MCF 10A (cell line): ENCODE measurements around the gene KRTAP12-1. TPM values are rescaled to one million over a fixed set of nuclear protein-coding genes. Genes with fewer than 3 reads are reported as not detected.

Experiments used
- BruUV-seq: library from RNA; stranded (reverse); fragments of 400-500 nt; replicated peaks from 2 replicates; lab custom pipeline; 2021; lab: Mats Ljungman, UMichigan
- CTCF ChIA-PET: fragments of 300-600 bp; sonication (Branson Sonifier 250); formaldehyde crosslinking; extraction: SDS; loops from one replicate; lab custom pipeline; 2021; ENCODE audit warnings: antibody characterized with exemption, inconsistent platforms; lab: Yijun Ruan, JAX
- POLR2A ChIA-PET: fragments of 300-600, 350-650 bp; sonication (Branson Sonifier 250); formaldehyde crosslinking; extraction: SDS; loops from one replicate; lab custom pipeline; 2020; ENCODE audit warnings: antibody characterized with exemption, inconsistent platforms; lab: Yijun Ruan, JAX
- DNase-seq: peaks from one replicate; pipeline ENCODE4 v3.0.0-alpha.2; 2018; ENCODE audit not compliant: unreplicated experiment
- H3K27ac Mint-ChIP-seq: one replicate; pipeline ENCODE4 v1.8.0; 2022; ENCODE audit warnings: mild to moderate bottlenecking, low read depth, mixed read lengths; ENCODE audit not compliant: unreplicated experiment
- H3K27me3 Mint-ChIP-seq: one replicate; pipeline ENCODE4 v1.8.0; 2022; ENCODE audit warnings: mixed read lengths; ENCODE audit not compliant: insufficient read depth, unreplicated experiment
- H3K36me3 Mint-ChIP-seq: one replicate; pipeline ENCODE4 v1.8.0; 2022; ENCODE audit warnings: mild to moderate bottlenecking, moderate library complexity, mixed read lengths; ENCODE audit not compliant: insufficient read depth, unreplicated experiment
- H3K4me1 Mint-ChIP-seq: one replicate; pipeline ENCODE4 v1.8.0; 2022; ENCODE audit warnings: mixed read lengths; ENCODE audit not compliant: insufficient read depth, unreplicated experiment
- H3K4me3 Mint-ChIP-seq: one replicate; pipeline ENCODE4 v1.8.0; 2022; ENCODE audit warnings: mild to moderate bottlenecking, moderate library complexity, mixed read lengths; ENCODE audit not compliant: unreplicated experiment
- H3K9me3 Mint-ChIP-seq: one replicate; pipeline ENCODE4 v1.8.0; 2022; ENCODE audit warnings: mixed read lengths; ENCODE audit not compliant: unreplicated experiment
- CTCF ChIP-seq: fragments of 200-600 bp; IDR thresholded peaks from one replicate; pipeline ENCODE4 v1.8.0; 2022; ENCODE audit warnings: antibody characterized with exemption, mild to moderate bottlenecking; ENCODE audit not compliant: unreplicated experiment
- intact Hi-C: fragments of 100-400 bp; cut with micrococcal nuclease; formaldehyde crosslinking; loops from 2 replicates; pipeline ENCODE4 v1.14.1; 2022
- total RNA-seq: library from RNA; stranded (reverse); gene quantifications from 2 replicates; pipeline ENCODE4 v1.2.3, GENCODE V29; 2022

Gene KRTAP12-1
- total RNA-seq, 1 experiment from 2014 or later: not detected

DNA sequence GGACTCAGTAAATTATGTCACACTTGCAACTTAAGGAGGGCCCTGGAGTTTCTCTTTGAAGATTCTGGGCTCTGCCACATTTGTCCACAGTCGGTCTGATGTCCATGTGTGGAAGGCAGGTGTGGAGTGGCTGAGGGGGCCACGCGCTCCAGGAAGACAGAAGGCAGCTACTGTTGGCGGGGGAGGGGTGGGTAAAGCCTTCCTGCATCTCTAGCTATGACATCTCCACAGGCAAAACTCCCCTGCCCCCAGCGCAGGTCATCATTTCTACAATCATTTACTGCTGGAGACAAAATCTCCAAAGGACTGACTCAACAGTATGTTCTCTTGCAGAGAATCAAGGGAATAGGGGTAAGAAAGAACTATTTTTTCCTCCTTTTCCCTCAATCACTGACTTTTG is 40.8 kb upstream of the KRTAP12-1 start:
- POLR2A ChIA-PET: interaction anchor here (0.6 kb wide), 1 partner anchor 754 kb away, joined by 3 read pairs; no protein-coding TSS in a partner anchor
- no TSS peak for BruUV-seq
- no peak for DNase-seq
- TF ChIP-seq CTCF: no peak
- Mint-ChIP-seq H3K27me3 (peaks cover 81% of the 10 kb centered on the region), H3K27ac (no peak overlapping the region), H3K4me3 (no peak overlapping the region), H3K9me3 (no peaks in the 10 kb centered on the region), H3K36me3 (no peaks in the 10 kb centered on the region), H3K4me1 (peaks cover under 1% of the 10 kb centered on the region)
- intact Hi-C loops: no loop called here
- CTCF ChIA-PET: interaction anchor here (0.8 to 1.1 kb wide), 2 partner anchors 20 to 71 kb away, joined by 3 to 4 read pairs; no protein-coding TSS in a partner anchor

- H3K9me3 Mint-ChIP-seq: no peaks in the 10 kb centered on the region
- intact Hi-C loops: no loop called here
- DNase-seq: no peak
- no peak overlapping the region for H3K4me3 Mint-ChIP-seq
- TF ChIP-seq CTCF: no peak
- no peaks in the 10 kb centered on the region for H3K4me1 Mint-ChIP-seq
- CTCF ChIA-PET: interaction anchor here (0.6 to 1.0 kb wide), 4 partner anchors 10 to 381 kb away, joined by 3 read pairs; no protein-coding TSS in a partner anchor
- no peak overlapping the region for H3K27ac Mint-ChIP-seq
- POLR2A ChIA-PET: interaction anchor here (0.5 to 2.2 kb wide), 4 partner anchors 9 to 1916 kb away, joined by 3 to 7 read pairs (median 4); partner anchors contain the start of gene TSPEAR
- BruUV-seq: no TSS peak
- no peaks in the 10 kb centered on the region for H3K36me3 Mint-ChIP-seq
- H3K27me3 Mint-ChIP-seq: peaks cover 55% of the 10 kb centered on the region
Observed at GRCh38 chr21:44720170-44720569, 38.2 kb upstream of the KRTAP12-1 start.

DNA sequence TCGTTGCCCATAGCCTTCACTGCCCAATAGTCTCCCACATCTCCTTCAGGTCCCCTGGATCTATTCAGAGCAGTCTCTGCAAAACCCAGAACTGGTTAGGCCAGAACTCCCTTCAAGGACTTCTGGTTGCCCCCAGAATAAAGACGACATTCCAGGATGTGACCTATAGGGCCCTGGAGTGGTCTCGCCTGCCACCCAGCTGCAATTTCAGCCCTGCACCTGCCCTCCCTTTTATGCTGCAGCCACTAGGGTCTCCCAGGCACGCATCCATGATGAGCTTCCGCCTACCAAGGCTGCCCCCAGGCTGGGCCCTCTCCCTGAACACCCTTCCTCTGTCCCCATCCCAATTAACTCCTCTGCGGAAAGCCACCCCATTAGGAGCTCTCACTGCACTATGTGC is 36.6 kb upstream of the KRTAP12-1 start:
- ChIA-PET POLR2A (no interaction called here), CTCF (interaction anchor here (0.7 kb wide), 1 partner anchor 366 kb away, joined by 4 read pairs; no protein-coding TSS in a partner anchor)
- DNase-seq: no peak
- Mint-ChIP-seq H3K36me3 (no peaks in the 10 kb centered on the region), H3K9me3 (no peaks in the 10 kb centered on the region), H3K27me3 (peaks cover 55% of the 10 kb centered on the region), H3K27ac (no peak overlapping the region), H3K4me3 (no peak overlapping the region), H3K4me1 (no peaks in the 10 kb centered on the region)
- BruUV-seq: no TSS peak
- TF ChIP-seq CTCF: no peak
- intact Hi-C loops: no loop called here

- POLR2A ChIA-PET: no interaction called here
- Mint-ChIP-seq H3K36me3 (no peaks in the 10 kb centered on the region), H3K27me3 (peaks cover 57% of the 10 kb centered on the region), H3K27ac (no peak overlapping the region), H3K9me3 (no peaks in the 10 kb centered on the region), H3K4me3 (no peak overlapping the region), H3K4me1 (no peaks in the 10 kb centered on the region)
- intact Hi-C loops: no loop called here
- DNase-seq: no peak
- CTCF ChIA-PET: no interaction called here
- TF ChIP-seq CTCF: no peak
- no TSS peak for BruUV-seq
Observed at GRCh38 chr21:44718093-44718492, 36.1 kb upstream of the KRTAP12-1 start.
